ENCODE data around the gene FHOD3. TPM values are rescaled to one million over a fixed set of nuclear protein-coding genes. Genes with fewer than 3 reads are reported as not detected.

Gene FHOD3
- total RNA-seq, 1 experiment from 2014 or later: 5.0 TPM

GRCh38 chr18:36771245-36771644 lies 473.7 kb downstream of the FHOD3 start:
- Mint-ChIP-seq H3K27me3 (ENCODE audit: insufficient read depth, unreplicated experiment) (no peaks in the 10 kb centered on the region), H3K36me3 (ENCODE audit: insufficient read depth, unreplicated experiment) (no peaks in the 10 kb centered on the region), H3K9me3 (ENCODE audit: unreplicated experiment) (no peaks in the 10 kb centered on the region), H3K4me3 (ENCODE audit: unreplicated experiment) (no peak overlapping the region), H3K4me1 (ENCODE audit: insufficient read depth, unreplicated experiment) (peaks cover 7% of the 10 kb centered on the region), H3K27ac (ENCODE audit: low read depth, unreplicated experiment) (peak overlapping the region; percentile 20)
- ChIA-PET CTCF (interaction anchor here (0.5 to 1.8 kb wide), 5 partner anchors 61 to 675 kb away, joined by 3 read pairs; no protein-coding TSS in a partner anchor), POLR2A (no interaction called here)
- no TSS peak for BruUV-seq (replicated peaks)
- TF ChIP-seq, protein P1, sequence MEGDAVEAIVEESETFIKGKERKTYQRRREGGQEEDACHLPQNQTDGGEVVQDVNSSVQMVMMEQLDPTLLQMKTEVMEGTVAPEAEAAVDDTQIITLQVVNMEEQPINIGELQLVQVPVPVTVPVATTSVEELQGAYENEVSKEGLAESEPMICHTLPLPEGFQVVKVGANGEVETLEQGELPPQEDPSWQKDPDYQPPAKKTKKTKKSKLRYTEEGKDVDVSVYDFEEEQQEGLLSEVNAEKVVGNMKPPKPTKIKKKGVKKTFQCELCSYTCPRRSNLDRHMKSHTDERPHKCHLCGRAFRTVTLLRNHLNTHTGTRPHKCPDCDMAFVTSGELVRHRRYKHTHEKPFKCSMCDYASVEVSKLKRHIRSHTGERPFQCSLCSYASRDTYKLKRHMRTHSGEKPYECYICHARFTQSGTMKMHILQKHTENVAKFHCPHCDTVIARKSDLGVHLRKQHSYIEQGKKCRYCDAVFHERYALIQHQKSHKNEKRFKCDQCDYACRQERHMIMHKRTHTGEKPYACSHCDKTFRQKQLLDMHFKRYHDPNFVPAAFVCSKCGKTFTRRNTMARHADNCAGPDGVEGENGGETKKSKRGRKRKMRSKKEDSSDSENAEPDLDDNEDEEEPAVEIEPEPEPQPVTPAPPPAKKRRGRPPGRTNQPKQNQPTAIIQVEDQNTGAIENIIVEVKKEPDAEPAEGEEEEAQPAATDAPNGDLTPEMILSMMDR (IDR thresholded peaks at IDR 0.05; ENCODE audit: unreplicated experiment): no peak
- no peak for DNase-seq (ENCODE audit: unreplicated experiment)
- intact Hi-C loops (cut with micrococcal nuclease): no loop called here

DNA sequence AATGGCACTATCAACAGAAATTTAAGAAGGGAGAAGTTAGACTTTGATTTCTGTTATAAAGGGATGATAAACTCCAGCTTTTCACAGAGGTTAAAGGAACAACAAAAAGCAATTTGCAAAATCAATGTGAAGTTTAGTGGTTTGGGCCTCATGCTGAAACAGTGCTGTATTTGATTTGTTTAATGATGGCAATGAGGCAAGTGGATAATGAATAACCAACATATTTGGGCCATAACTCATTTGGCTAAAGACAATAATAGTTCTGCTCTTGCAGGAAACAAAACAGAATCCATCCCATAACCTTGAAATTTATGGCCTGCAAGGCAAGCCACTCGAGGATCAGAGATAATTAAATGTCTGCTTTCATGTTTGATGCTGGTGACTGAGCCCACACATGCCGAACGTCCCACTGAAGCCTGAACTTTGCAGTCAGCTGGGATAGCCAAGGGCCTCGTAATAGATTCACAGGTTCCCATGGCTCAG lies 474.8 kb downstream of the FHOD3 start:
- CTCF ChIA-PET: interaction anchor here (1.1 kb wide), 2 partner anchors 199 to 676 kb away, joined by 3 read pairs; no protein-coding TSS in a partner anchor
- no peaks in the 10 kb centered on the region for H3K36me3 Mint-ChIP-seq (ENCODE audit: insufficient read depth, unreplicated experiment)
- no peak overlapping the region for H3K27ac Mint-ChIP-seq (ENCODE audit: low read depth, unreplicated experiment)
- H3K4me1 Mint-ChIP-seq (ENCODE audit: insufficient read depth, unreplicated experiment): peaks cover 7% of the 10 kb centered on the region
- no peak for DNase-seq (ENCODE audit: unreplicated experiment)
- BruUV-seq (replicated peaks): no TSS peak
- TF ChIP-seq, protein P1 (IDR thresholded peaks at IDR 0.05; ENCODE audit: unreplicated experiment): no peak
- no peaks in the 10 kb centered on the region for H3K27me3 Mint-ChIP-seq (ENCODE audit: insufficient read depth, unreplicated experiment)
- intact Hi-C loops (cut with micrococcal nuclease): no loop called here
- no peaks in the 10 kb centered on the region for H3K9me3 Mint-ChIP-seq (ENCODE audit: unreplicated experiment)
- no peak overlapping the region for H3K4me3 Mint-ChIP-seq (ENCODE audit: unreplicated experiment)
- POLR2A ChIA-PET: no interaction called here

DNA sequence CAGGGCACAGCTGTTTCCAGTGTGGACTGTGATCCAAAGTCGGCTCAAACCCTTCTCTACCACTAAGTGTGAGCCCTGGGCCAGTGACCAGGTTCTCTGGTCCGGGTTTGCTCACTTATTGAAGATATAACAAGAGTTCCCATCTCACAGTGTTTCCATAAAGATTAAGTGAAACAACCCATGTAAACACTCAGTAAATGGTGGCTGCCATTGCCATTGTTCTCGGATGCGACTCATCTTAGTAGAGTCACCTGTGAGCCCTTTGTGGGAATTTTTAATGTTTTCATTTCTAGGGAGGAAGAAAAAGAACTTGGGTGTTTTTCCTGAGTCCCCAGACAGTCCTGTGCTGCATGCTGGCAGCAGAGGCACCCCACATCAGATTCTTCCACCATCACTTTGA lies 477.9 kb downstream of the FHOD3 start:
- POLR2A ChIA-PET: no interaction called here
- Mint-ChIP-seq H3K27ac (ENCODE audit: low read depth, unreplicated experiment) (no peak overlapping the region), H3K4me1 (ENCODE audit: insufficient read depth, unreplicated experiment) (no peaks in the 10 kb centered on the region), H3K4me3 (ENCODE audit: unreplicated experiment) (no peak overlapping the region), H3K9me3 (ENCODE audit: unreplicated experiment) (no peaks in the 10 kb centered on the region), H3K36me3 (ENCODE audit: insufficient read depth, unreplicated experiment) (no peaks in the 10 kb centered on the region), H3K27me3 (ENCODE audit: insufficient read depth, unreplicated experiment) (no peaks in the 10 kb centered on the region)
- CTCF ChIA-PET: no interaction called here
- BruUV-seq (replicated peaks): no TSS peak
- no peak for DNase-seq (ENCODE audit: unreplicated experiment)
- intact Hi-C loops (cut with micrococcal nuclease): no loop called here
- TF ChIP-seq, protein P1 (IDR thresholded peaks at IDR 0.05; ENCODE audit: unreplicated experiment): no peak

DNA sequence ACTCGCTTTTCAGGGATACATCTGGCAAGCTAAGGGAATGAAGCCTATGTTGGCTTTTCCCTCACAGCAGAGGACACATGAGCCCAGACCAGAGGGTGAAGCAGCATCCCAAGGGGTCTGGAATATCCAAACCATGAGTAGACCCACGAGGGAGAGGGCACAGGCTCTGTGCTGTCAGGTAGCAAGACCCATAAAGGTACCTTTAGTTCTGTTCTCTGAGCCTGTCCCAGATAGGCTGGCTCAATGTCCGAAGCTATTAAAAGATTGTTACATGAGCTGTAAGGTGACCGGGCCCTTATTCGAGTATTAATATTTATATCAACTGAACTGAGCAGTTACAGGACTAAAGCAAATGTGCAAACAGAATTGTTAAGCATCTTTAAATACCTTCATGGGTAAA lies 479.1 kb downstream of the FHOD3 start:
- TF ChIP-seq, protein P1 (IDR thresholded peaks at IDR 0.05; ENCODE audit: unreplicated experiment): no peak
- Mint-ChIP-seq H3K4me1 (ENCODE audit: insufficient read depth, unreplicated experiment) (no peaks in the 10 kb centered on the region), H3K36me3 (ENCODE audit: insufficient read depth, unreplicated experiment) (peaks cover 7% of the 10 kb centered on the region), H3K4me3 (ENCODE audit: unreplicated experiment) (no peak overlapping the region), H3K27ac (ENCODE audit: low read depth, unreplicated experiment) (no peak overlapping the region), H3K27me3 (ENCODE audit: insufficient read depth, unreplicated experiment) (no peaks in the 10 kb centered on the region), H3K9me3 (ENCODE audit: unreplicated experiment) (no peaks in the 10 kb centered on the region)
- DNase-seq (ENCODE audit: unreplicated experiment): no peak
- POLR2A ChIA-PET: no interaction called here
- BruUV-seq (replicated peaks): no TSS peak
- CTCF ChIA-PET: interaction anchor here (0.7 to 1.1 kb wide), 2 partner anchors 89 to 588 kb away, joined by 3 to 5 read pairs; no protein-coding TSS in a partner anchor
- intact Hi-C loops (cut with micrococcal nuclease): no loop called here
